Spleen (tissue), 7 donors: ENCODE measurements around the gene MGRN1.

Experiments used
- POLR2AphosphoS5 ChIP-seq, 3 donors: sonication (generic); formaldehyde crosslinking; IDR thresholded peaks; one replicate each; pipeline ENCODE4 v1.5.1; 2017; ENCODE audit warnings: antibody characterized with exemption in 3 of 3
- TF ChIP-seq, protein P1 (sequence below), 11 experiments: fragments of 200-600 bp in 7 of 11; fragments of 450-650 bp in 4 of 11; sonication (generic) in 4 of 11; IDR thresholded peaks in 8 of 11; conservative IDR thresholded peaks in 3 of 11; 1 replicate in 7 of 11; 2 replicates in 4 of 11; pipeline versions ENCODE4 v1.4.0 to v1.8.0; 2016 to 2021; ENCODE audit warnings: antibody characterized with exemption in 11 of 11, inconsistent platforms in 4 of 11, mild to moderate bottlenecking in 1 of 11
- donor health status: DM: no; HTN: no; CAD: no; lungs with moderate emphysema.
- donor health status: DM: no; HTN: no; CAD: no.
- donor health status: DM: no; HTN: no; CAD: no.

GRCh38 chr16:4681471-4682083 lies 57.0 kb downstream of the MGRN1 start:
- TF ChIP-seq POLR2AphosphoS5 (IDR thresholded peaks at IDR 0.05) = peak in 1 of 3 donors; percentile 14
- TF ChIP-seq, protein P1, sequence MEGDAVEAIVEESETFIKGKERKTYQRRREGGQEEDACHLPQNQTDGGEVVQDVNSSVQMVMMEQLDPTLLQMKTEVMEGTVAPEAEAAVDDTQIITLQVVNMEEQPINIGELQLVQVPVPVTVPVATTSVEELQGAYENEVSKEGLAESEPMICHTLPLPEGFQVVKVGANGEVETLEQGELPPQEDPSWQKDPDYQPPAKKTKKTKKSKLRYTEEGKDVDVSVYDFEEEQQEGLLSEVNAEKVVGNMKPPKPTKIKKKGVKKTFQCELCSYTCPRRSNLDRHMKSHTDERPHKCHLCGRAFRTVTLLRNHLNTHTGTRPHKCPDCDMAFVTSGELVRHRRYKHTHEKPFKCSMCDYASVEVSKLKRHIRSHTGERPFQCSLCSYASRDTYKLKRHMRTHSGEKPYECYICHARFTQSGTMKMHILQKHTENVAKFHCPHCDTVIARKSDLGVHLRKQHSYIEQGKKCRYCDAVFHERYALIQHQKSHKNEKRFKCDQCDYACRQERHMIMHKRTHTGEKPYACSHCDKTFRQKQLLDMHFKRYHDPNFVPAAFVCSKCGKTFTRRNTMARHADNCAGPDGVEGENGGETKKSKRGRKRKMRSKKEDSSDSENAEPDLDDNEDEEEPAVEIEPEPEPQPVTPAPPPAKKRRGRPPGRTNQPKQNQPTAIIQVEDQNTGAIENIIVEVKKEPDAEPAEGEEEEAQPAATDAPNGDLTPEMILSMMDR (IDR thresholded peaks at IDR 0.05 in 8 of 11, conservative IDR thresholded peaks at IDR 0.05 in 3 of 11) = no peak
